Trophoblast cell (in vitro differentiated cells and primary cell): ENCODE measurements around the gene WNK3.
A peak's percentile ranks its signal among the peaks of the same experiment; 100 is the strongest.

Source experiments
- DNase-seq, 2 donors: peaks; one replicate each; pipeline ENCODE4 v3.0.0-alpha.2; 2016
- H2AFZ ChIP-seq: 2 replicates; pipeline ENCODE4 v1.6.1; 2013; ENCODE audit warnings: low read length, moderate library complexity, mild to moderate bottlenecking; ENCODE audit not compliant: insufficient read depth, poor library complexity
- H2AK5ac ChIP-seq: 2 replicates; pipeline ENCODE4 v1.6.1; 2013; ENCODE audit warnings: mild to moderate bottlenecking, low read length
- H2BK120ac ChIP-seq: 2 replicates; pipeline ENCODE4 v1.6.1; 2013; ENCODE audit warnings: low read length, mild to moderate bottlenecking, moderate library complexity; ENCODE audit not compliant: insufficient read depth, poor library complexity
- H2BK12ac ChIP-seq: 2 replicates; pipeline ENCODE4 v1.6.1; 2013; ENCODE audit warnings: mild to moderate bottlenecking, low read length, moderate library complexity
- H2BK5ac ChIP-seq: 2 replicates; pipeline ENCODE4 v1.6.1; 2013; ENCODE audit warnings: low read length, low read depth, moderate library complexity, mild to moderate bottlenecking; ENCODE audit not compliant: poor library complexity
- H3K14ac ChIP-seq: 2 replicates; pipeline ENCODE4 v1.6.1; 2013; ENCODE audit warnings: mild to moderate bottlenecking, low read length
- H3K18ac ChIP-seq: 2 replicates; pipeline ENCODE4 v1.6.1; 2013; ENCODE audit warnings: mild to moderate bottlenecking, low read length
- H3K23ac ChIP-seq: 2 replicates; pipeline ENCODE4 v1.6.1; 2013; ENCODE audit warnings: low read length
- H3K27ac ChIP-seq: 2 replicates; pipeline ENCODE4 v1.5.1; 2013; ENCODE audit warnings: low read depth, mild to moderate bottlenecking, inconsistent platforms, low read length, moderate library complexity
- H3K27me3 ChIP-seq: 2 replicates; pipeline ENCODE4 v1.6.1; 2013; ENCODE audit warnings: inconsistent platforms, mild to moderate bottlenecking, low read length, moderate library complexity; ENCODE audit not compliant: insufficient read depth
- H3K36me3 ChIP-seq, 2 experiments: 1 replicate in 1 of 2; 2 replicates in 1 of 2; pipeline ENCODE4 v1.6.1; 2013; ENCODE audit warnings: low read length in 2 of 2, mild to moderate bottlenecking in 2 of 2, moderate library complexity in 1 of 2; ENCODE audit not compliant: insufficient read depth in 2 of 2, control insufficient read depth in 1 of 2
- H3K4ac ChIP-seq: 2 replicates; pipeline ENCODE4 v1.6.1; 2013; ENCODE audit warnings: low read depth, mild to moderate bottlenecking, low read length, moderate library complexity
- H3K4me1 ChIP-seq, 2 experiments: 1 replicate in 1 of 2; 2 replicates in 1 of 2; pipeline ENCODE4 v1.6.1; 2013; ENCODE audit warnings: low read length in 2 of 2, mild to moderate bottlenecking in 2 of 2, moderate library complexity in 1 of 2; ENCODE audit not compliant: insufficient read depth in 2 of 2, control insufficient read depth in 1 of 2
- H3K4me2 ChIP-seq: 2 replicates; pipeline ENCODE4 v1.6.1; 2013; ENCODE audit warnings: inconsistent platforms, mild to moderate bottlenecking, low read length, moderate library complexity
- H3K4me3 ChIP-seq: 2 replicates; pipeline ENCODE4 v1.5.1; 2013; ENCODE audit warnings: mild to moderate bottlenecking, low read depth, low read length, inconsistent platforms
- H3K79me1 ChIP-seq: one replicate; pipeline ENCODE4 v1.6.1; 2013; ENCODE audit warnings: low read length
- H3K79me2 ChIP-seq: 2 replicates; pipeline ENCODE4 v1.6.1; 2013; ENCODE audit warnings: low read length, mild to moderate bottlenecking; ENCODE audit not compliant: control insufficient read depth, insufficient read depth, poor library complexity
- H3K9ac ChIP-seq: 2 replicates; pipeline ENCODE4 v1.6.1; 2013; ENCODE audit warnings: mild to moderate bottlenecking, low read length
- H3K9me3 ChIP-seq: 2 replicates; pipeline ENCODE4 v1.6.1; 2013; ENCODE audit warnings: low read depth, mild to moderate bottlenecking, control low read depth, inconsistent platforms, low read length; ENCODE audit not compliant: insufficient read depth
- H4K12ac ChIP-seq: 2 replicates; pipeline ENCODE4 v1.6.1; 2013; ENCODE audit warnings: low read depth, mild to moderate bottlenecking, low read length, moderate library complexity
- H4K8ac ChIP-seq: 2 replicates; pipeline ENCODE4 v1.6.1; 2013; ENCODE audit warnings: low read depth, mild to moderate bottlenecking, low read length, moderate library complexity
- H4K91ac ChIP-seq: one replicate; pipeline ENCODE4 v1.6.1; 2013; ENCODE audit warnings: low read depth, mild to moderate bottlenecking, low read length, moderate library complexity
- WGBS: extraction: QIAGEN DNeasy Blood & Tissue Kit; methylation state at CpG from one replicate; pipeline ENCODE4 v1.1.7; 2013; ENCODE audit warnings: missing lambda C conversion rate; ENCODE audit not compliant: insufficient read length, insufficient coverage; ENCODE audit errors: extremely low coverage; 5-methylcytosine and 5-hydroxymethylcytosine counted together

WNK3 gene

DNA sequence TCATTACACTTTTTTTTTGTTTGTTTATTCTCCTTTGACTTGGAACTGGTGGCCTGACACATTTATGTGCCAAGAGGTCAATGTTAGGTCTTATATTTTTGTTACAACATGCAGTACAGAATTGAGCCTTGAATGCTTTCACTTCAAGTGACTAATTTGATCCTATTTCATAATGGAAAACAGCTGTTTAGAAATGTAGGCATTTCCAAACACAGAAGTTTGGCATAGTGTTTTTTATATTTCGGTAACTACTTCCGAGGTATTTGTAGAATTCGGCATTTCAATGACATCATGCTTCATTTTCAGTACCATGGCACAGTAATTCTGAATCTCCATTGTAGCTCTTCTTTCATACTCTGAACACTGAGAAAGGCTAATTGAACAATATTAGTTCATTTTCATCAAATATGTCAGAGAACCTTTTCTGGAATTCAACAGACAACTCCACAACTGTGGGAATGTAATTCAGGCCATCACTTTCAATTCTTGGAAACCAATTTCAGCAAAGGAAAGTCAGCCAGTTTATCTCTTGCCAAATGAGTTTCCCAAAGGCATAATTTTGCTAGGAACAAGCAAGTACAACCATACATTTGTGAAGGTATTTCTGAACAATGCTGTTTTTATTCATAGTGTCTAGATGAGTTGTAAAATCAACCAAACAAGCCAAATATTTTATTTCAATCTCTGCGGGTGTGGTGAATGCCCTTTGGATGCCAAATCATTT lies 186.2 kb downstream of the WNK3 start:
- no peak overlapping the region for H3K27ac ChIP-seq
- no peaks in the 10 kb centered on the region for H3K27me3 ChIP-seq
- no peak overlapping the region for H2BK12ac ChIP-seq
- no CpG with 5 or more reads among the region's 4 CpGs for WGBS
- no peak overlapping the region for H3K14ac ChIP-seq
- H3K9ac ChIP-seq, result no peak overlapping the region
- H3K9me3 ChIP-seq, result no peaks in the 10 kb centered on the region
- H3K4ac ChIP-seq, result no peak overlapping the region
- H2BK5ac ChIP-seq, result no peak overlapping the region
- no peaks in the 10 kb centered on the region for H3K79me1 ChIP-seq
- peak in 1 of 2 donors; percentile 75 for DNase-seq
- H4K91ac ChIP-seq, result no peak overlapping the region
- no peak overlapping the region for H4K8ac ChIP-seq
- no peak overlapping the region for H4K12ac ChIP-seq
- no peak overlapping the region for H3K23ac ChIP-seq
- H2AFZ ChIP-seq, result no peak overlapping the region
- no peak overlapping the region for H3K4me3 ChIP-seq
- H3K36me3 ChIP-seq, result peaks cover 3 to 4% of the 10 kb centered on the region in 2 experiments
- H2AK5ac ChIP-seq, result no peak overlapping the region
- H3K18ac ChIP-seq, result no peak overlapping the region
- no peaks in the 10 kb centered on the region for H3K79me2 ChIP-seq
- H3K4me2 ChIP-seq, result no peak overlapping the region
- H2BK120ac ChIP-seq, result no peak overlapping the region
- no peaks in the 10 kb centered on the region for H3K4me1 ChIP-seq

- no peak overlapping the region for H4K12ac ChIP-seq
- H3K27me3 ChIP-seq, result no peaks in the 10 kb centered on the region
- no peak overlapping the region for H4K91ac ChIP-seq
- H3K18ac ChIP-seq, result no peak overlapping the region
- no peaks in the 10 kb centered on the region for H3K79me1 ChIP-seq
- no peak overlapping the region for H2AK5ac ChIP-seq
- H2BK5ac ChIP-seq, result no peak overlapping the region
- H2AFZ ChIP-seq, result no peak overlapping the region
- no peaks in the 10 kb centered on the region for H3K4me1 ChIP-seq
- H3K36me3 ChIP-seq, result peaks cover 3 to 4% of the 10 kb centered on the region in 2 experiments
- DNase-seq, result no peak
- no peak overlapping the region for H2BK12ac ChIP-seq
- H4K8ac ChIP-seq, result no peak overlapping the region
- no peak overlapping the region for H3K4me2 ChIP-seq
- H3K27ac ChIP-seq, result no peak overlapping the region
- no peaks in the 10 kb centered on the region for H3K79me2 ChIP-seq
- H3K9ac ChIP-seq, result no peak overlapping the region
- no peaks in the 10 kb centered on the region for H3K9me3 ChIP-seq
- H2BK120ac ChIP-seq, result no peak overlapping the region
- no peak overlapping the region for H3K4me3 ChIP-seq
- H3K14ac ChIP-seq, result no peak overlapping the region
- no peak overlapping the region for H3K23ac ChIP-seq
- H3K4ac ChIP-seq, result no peak overlapping the region
These were observed 186.8 kb downstream of the WNK3 start for GRCh38 chrX:54171091-54171490.

- no CpG with 5 or more reads among the region's 4 CpGs for WGBS
- Histone ChIP-seq H3K27ac (no peak overlapping the region), H4K12ac (no peak overlapping the region), H4K8ac (no peak overlapping the region), H3K36me3 (no peaks in the 10 kb centered on the region), H3K4me3 (no peak overlapping the region), H3K9ac (no peak overlapping the region), H2AK5ac (no peak overlapping the region), H3K79me2 (no peaks in the 10 kb centered on the region), H3K9me3 (no peaks in the 10 kb centered on the region), H2BK12ac (no peak overlapping the region), H3K18ac (no peak overlapping the region), H2BK5ac (no peak overlapping the region), H2AFZ (no peak overlapping the region), H4K91ac (no peak overlapping the region), H3K4me2 (no peak overlapping the region), H3K4me1 (no peaks in the 10 kb centered on the region), H3K27me3 (no peaks in the 10 kb centered on the region), H2BK120ac (no peak overlapping the region), H3K4ac (no peak overlapping the region), H3K23ac (no peak overlapping the region), H3K14ac (no peak overlapping the region), H3K79me1 (no peaks in the 10 kb centered on the region)
- no peak for DNase-seq
These were observed 190.9 kb downstream of the WNK3 start for GRCh38 chrX:54166915-54167314.

DNA sequence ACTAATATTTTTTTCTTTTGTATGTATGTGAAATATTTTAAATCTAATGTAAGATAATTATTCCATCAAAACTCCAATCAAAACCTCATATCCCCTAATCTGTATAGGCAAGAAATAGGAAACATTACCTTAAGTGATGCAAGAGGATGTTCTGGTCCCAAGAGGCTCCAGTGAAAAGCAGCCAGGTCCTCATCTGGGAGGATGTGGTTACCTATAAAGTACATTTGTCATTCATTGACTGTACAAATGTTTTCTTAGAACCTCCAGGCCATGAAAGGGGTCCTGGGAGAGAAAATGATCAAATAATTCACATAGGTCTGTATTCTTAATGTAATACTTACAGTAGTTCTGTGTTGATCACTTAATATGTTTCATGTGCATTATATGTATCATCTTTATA lies 200.3 kb downstream of the WNK3 start:
- H3K4me3 ChIP-seq, result no peak overlapping the region
- no peak overlapping the region for H2AFZ ChIP-seq
- no peak overlapping the region for H2BK120ac ChIP-seq
- H3K23ac ChIP-seq, result no peak overlapping the region
- no peaks in the 10 kb centered on the region for H3K79me1 ChIP-seq
- no peak overlapping the region for H3K4ac ChIP-seq
- H3K79me2 ChIP-seq, result no peaks in the 10 kb centered on the region
- H3K27ac ChIP-seq, result no peak overlapping the region
- H3K9me3 ChIP-seq, result no peaks in the 10 kb centered on the region
- H3K36me3 ChIP-seq, result no peaks in the 10 kb centered on the region
- no peaks in the 10 kb centered on the region for H3K4me1 ChIP-seq
- no peak overlapping the region for H3K14ac ChIP-seq
- no peak overlapping the region for H4K91ac ChIP-seq
- H3K4me2 ChIP-seq, result no peak overlapping the region
- DNase-seq, result no peak
- H4K12ac ChIP-seq, result no peak overlapping the region
- no peak overlapping the region for H2AK5ac ChIP-seq
- no peak overlapping the region for H2BK5ac ChIP-seq
- H3K27me3 ChIP-seq, result no peaks in the 10 kb centered on the region
- H3K18ac ChIP-seq, result no peak overlapping the region
- H2BK12ac ChIP-seq, result no peak overlapping the region
- H4K8ac ChIP-seq, result no peak overlapping the region
- H3K9ac ChIP-seq, result no peak overlapping the region
